ENCODE results near the gene ATG9A.

GRCh38 chr2:219215871-219216534, 13.4 kb downstream of the ATG9A start:
- TF ChIP-seq POLR2AphosphoS2 (IDR thresholded peaks at IDR 0.05; ENCODE audit: low read length): no peak
- no peak for TF ChIP-seq SRF (CRISPR knock-in tag; IDR thresholded peaks at IDR 0.05)
- TF ChIP-seq EZH2 (IDR thresholded peaks at IDR 0.05; ENCODE audit: borderline replicate concordance, low read depth, low read length): no peak
- TF ChIP-seq RNF2 (IDR thresholded peaks at IDR 0.05): no peak
- TF ChIP-seq MAFK (IDR thresholded peaks at IDR 0.05; ENCODE audit: low read length): no peak
- TF ChIP-seq CTCF (IDR thresholded peaks at IDR 0.05 in 2 of 3, conservative IDR thresholded peaks at IDR 0.05 in 1 of 3; ENCODE audit: insufficient read depth in 2 of 3, low read depth in 1 of 3, low read length in 3 of 3): no peak
- no peak for TF ChIP-seq GTF3C2 (IDR thresholded peaks at IDR 0.05; ENCODE audit: borderline replicate concordance, extremely low read depth, insufficient read length)
- TF ChIP-seq CHD4 (IDR thresholded peaks at IDR 0.05; ENCODE audit: insufficient read depth, insufficient replicate concordance, low read depth, low read length, poor library complexity, severe bottlenecking): no peak
- TF ChIP-seq NR1H2 (CRISPR knock-in tag; IDR thresholded peaks at IDR 0.05): no peak
- TF ChIP-seq HDAC8 (tag; IDR thresholded peaks at IDR 0.05): no peak
- TF ChIP-seq ZNF277 (CRISPR knock-in tag; IDR thresholded peaks at IDR 0.05; ENCODE audit: borderline replicate concordance): no peak
- TF ChIP-seq CBFB (CRISPR knock-in tag; IDR thresholded peaks at IDR 0.05): no peak
